A549 (cell line): Measurements from ENCODE around the gene GATAD1. TPM values are rescaled to one million over a fixed set of nuclear protein-coding genes. Genes with fewer than 3 reads are reported as not detected.

Experiments used
- ATAC-seq, 2 experiments: fragments of 200-7000 bp in 1 of 2; fragments of >200 bp in 1 of 2; cut with Nextera tagmentation in 1 of 2; cut with Tn5 transposase in 1 of 2; 3 replicates each; pipeline versions ENCODE4 v1.8.0 to v1.9.1; 2018 to 2020; ENCODE audit warnings: mild to moderate bottlenecking in 1 of 2, moderate library complexity in 1 of 2
- CTCF ChIA-PET: fragments of 300-600 bp; sonication (Branson Sonifier 250); formaldehyde crosslinking; extraction: SDS; loops from one replicate; lab custom pipeline; 2021; ENCODE audit warnings: antibody characterized with exemption, inconsistent platforms; lab: Yijun Ruan, JAX
- POLR2A ChIA-PET: fragments of 350-600 bp; formaldehyde crosslinking; extraction: SDS; loops from one replicate; lab custom pipeline; 2021; ENCODE audit warnings: antibody characterized with exemption, inconsistent platforms; lab: Yijun Ruan, JAX
- DNase-seq, 2 experiments: peaks; one replicate each; pipeline versions ENCODE4 v3.0.0 to v3.0.0-alpha.2; 2011 to 2016; ENCODE audit warnings: low read depth in 1 of 2, low spot score in 1 of 2
- FAIRE-seq: peaks from 2 replicates; lab custom pipeline; 2011; peaks lifted over from hg19 to GRCh38; lab: Jason Lieb, UNC
- H3K27ac ChIP-seq, 2 experiments: fragments of >200 bp; sonication (Bioruptor Twin); formaldehyde crosslinking; 3 replicates each; pipeline ENCODE4 v1.5.1; 2016 to 2017
- H3K4me1 ChIP-seq: fragments of >200 bp; sonication (Bioruptor Twin); formaldehyde crosslinking; 3 replicates; pipeline ENCODE4 v1.6.1; 2016
- H3K4me2 ChIP-seq: fragments of >200 bp; sonication (Bioruptor Twin); formaldehyde crosslinking; 3 replicates; pipeline ENCODE4 v1.6.1; 2016
- H3K4me3 ChIP-seq: fragments of >200 bp; sonication (Bioruptor Twin); formaldehyde crosslinking; 3 replicates; pipeline ENCODE4 v1.5.1; 2016
- H3K9me3 ChIP-seq: fragments of >200 bp; sonication (Bioruptor Twin); formaldehyde crosslinking; 3 replicates; pipeline ENCODE4 v1.6.1; 2016
- FOXS1 ChIP-seq: fragments of 250-450 bp; sonication (Bioruptor Pico); IDR thresholded peaks from 2 replicates; pipeline ENCODE4 v1.5.0; 2020; ENCODE audit warnings: mild to moderate bottlenecking, moderate library complexity
- HEYL ChIP-seq: fragments of 250-450 bp; sonication (Bioruptor Pico); IDR thresholded peaks from 2 replicates; pipeline ENCODE4 v1.8.0; 2021; ENCODE audit warnings: mild to moderate bottlenecking, moderate library complexity
- HOXB13 ChIP-seq: fragments of 250-450 bp; sonication (Bioruptor Pico); IDR thresholded peaks from 2 replicates; pipeline ENCODE4 v1.5.0; 2020; ENCODE audit warnings: low read depth, mild to moderate bottlenecking, moderate library complexity
- HOXB5 ChIP-seq: fragments of 250-450 bp; sonication (Bioruptor Pico); IDR thresholded peaks from 2 replicates; pipeline ENCODE4 v1.5.0; 2020; ENCODE audit warnings: mild to moderate bottlenecking, moderate library complexity
- JUNB ChIP-seq: fragments of >200 bp; sonication (Bioruptor Twin); formaldehyde crosslinking; IDR thresholded peaks from 2 replicates; pipeline ENCODE4 v1.6.1; 2016
- KDM1A ChIP-seq: fragments of 200-600 bp; sonication (generic); IDR thresholded peaks from 2 replicates; pipeline ENCODE4 v1.6.1; 2016; ENCODE audit warnings: low read depth, mild to moderate bottlenecking
- KDM5A ChIP-seq: fragments of 200-600 bp; sonication (generic); IDR thresholded peaks from 2 replicates; pipeline ENCODE4 v1.6.1; 2016; ENCODE audit warnings: antibody characterized with exemption, mild to moderate bottlenecking
- MYC ChIP-seq: IDR thresholded peaks from 2 replicates; pipeline ENCODE4 v1.6.1; 2012; ENCODE audit warnings: mild to moderate bottlenecking, inconsistent platforms, low read length, improper control_type of control experiment, borderline replicate concordance
- NFE2L2 ChIP-seq: fragments of 150-350 bp; conservative IDR thresholded peaks from 2 replicates; pipeline ENCODE4 v1.6.1; 2014; ENCODE audit warnings: low read length
- NR3C1 ChIP-seq: fragments of >200 bp; sonication (Bioruptor Twin); formaldehyde crosslinking; IDR thresholded peaks from 3 replicates; pipeline ENCODE4 v1.6.1; 2017
- PHF8 ChIP-seq: fragments of 200-600 bp; sonication (generic); IDR thresholded peaks from 2 replicates; pipeline ENCODE4 v1.6.1; 2016; ENCODE audit warnings: low read depth, mild to moderate bottlenecking, antibody characterized with exemption, moderate library complexity, borderline replicate concordance
- POLR2A ChIP-seq: IDR thresholded peaks from 2 replicates; pipeline ENCODE4 v1.6.1; 2012; ENCODE audit warnings: mild to moderate bottlenecking, low read length
- RAD21 ChIP-seq, 2 experiments: fragments of >200 bp in 1 of 2; sonication (Bioruptor Twin) in 1 of 2; formaldehyde crosslinking in 1 of 2; IDR thresholded peaks in 1 of 2; conservative IDR thresholded peaks in 1 of 2; 2 replicates in 1 of 2; 3 replicates in 1 of 2; pipeline ENCODE4 v1.6.1; 2012 to 2018; ENCODE audit warnings: inconsistent platforms in 1 of 2
- RFX5 ChIP-seq: fragments of 450-650 bp; IDR thresholded peaks from 2 replicates; pipeline ENCODE4 v1.7.1; 2014; ENCODE audit warnings: antibody characterized with exemption, mild to moderate bottlenecking, moderate library complexity
- ZFP36 ChIP-seq: fragments of 450-650 bp; IDR thresholded peaks from 2 replicates; pipeline ENCODE4 v1.6.1; 2014; ENCODE audit warnings: borderline replicate concordance; ENCODE audit not compliant: partially characterized antibody
- WGBS: methylation state at CpG from one replicate; pipeline ENCODE4 v1.1.6; 2017; ENCODE audit errors: missing lambda C conversion rate; 5-methylcytosine and 5-hydroxymethylcytosine counted together
- polyA plus RNA-seq, 4 experiments: library from polyadenylated mRNA; depleted of rRNA in 3 of 4; stranded (reverse); fragments of >200 nt; fragmentation: RNase III in 1 of 4; extraction: RNeasy Plus Mini Kit Qiagen cat#74134 plus additional on column Dnase treatment in 1 of 4; gene quantifications; 2 replicates in 3 of 4; 3 replicates in 1 of 4; pipeline ENCODE4 v1.2.3, GENCODE V29; 2011 to 2017
- TF ChIP-seq, protein P1 (sequence below): fragments of 150-350 bp; IDR thresholded peaks from 2 replicates; pipeline ENCODE4 v1.6.1; 2014; ENCODE audit warnings: low read depth, mild to moderate bottlenecking, low read length
- TF ChIP-seq, protein P2 (sequence below): fragments of 450-650 bp; IDR thresholded peaks from 2 replicates; pipeline ENCODE4 v1.6.1; 2014; ENCODE audit warnings: antibody characterized with exemption
- TF ChIP-seq, protein P3 (sequence below): IDR thresholded peaks from 2 replicates; pipeline ENCODE4 v1.6.1; 2012
- TF ChIP-seq, protein P4 (sequence below): fragments of >200 bp; sonication (Bioruptor Twin); formaldehyde crosslinking; IDR thresholded peaks from 3 replicates; pipeline ENCODE4 v1.5.1; 2016
- TF ChIP-seq, protein P5 (sequence below): IDR thresholded peaks from 2 replicates; pipeline ENCODE4 v1.6.1; 2012

The GATAD1 gene
- polyA plus RNA-seq, 2 of the 4 experiments (the other 2 are of a cell fraction), result 20.8 to 35.7 TPM

DNA sequence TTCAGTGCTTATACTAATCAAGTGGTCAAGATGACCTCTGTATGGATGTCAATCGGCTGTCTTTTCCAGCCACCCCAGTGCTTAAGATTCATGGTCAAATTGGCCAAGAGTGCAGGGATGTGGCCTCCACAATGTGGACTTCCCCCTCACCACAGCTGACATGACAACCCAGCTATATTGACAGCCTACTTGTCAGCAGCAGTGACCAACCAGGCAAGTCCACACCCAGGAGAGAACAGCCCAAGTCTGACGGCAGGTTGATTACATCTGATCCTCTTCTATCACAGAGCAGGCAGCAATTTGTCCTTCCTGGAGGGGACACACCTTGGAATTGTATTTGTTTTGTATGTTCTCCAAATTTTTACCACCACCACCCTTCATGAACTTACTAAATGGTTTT is 38.7 kb downstream of the GATAD1 start (continued):
- TF ChIP-seq, protein P1, sequence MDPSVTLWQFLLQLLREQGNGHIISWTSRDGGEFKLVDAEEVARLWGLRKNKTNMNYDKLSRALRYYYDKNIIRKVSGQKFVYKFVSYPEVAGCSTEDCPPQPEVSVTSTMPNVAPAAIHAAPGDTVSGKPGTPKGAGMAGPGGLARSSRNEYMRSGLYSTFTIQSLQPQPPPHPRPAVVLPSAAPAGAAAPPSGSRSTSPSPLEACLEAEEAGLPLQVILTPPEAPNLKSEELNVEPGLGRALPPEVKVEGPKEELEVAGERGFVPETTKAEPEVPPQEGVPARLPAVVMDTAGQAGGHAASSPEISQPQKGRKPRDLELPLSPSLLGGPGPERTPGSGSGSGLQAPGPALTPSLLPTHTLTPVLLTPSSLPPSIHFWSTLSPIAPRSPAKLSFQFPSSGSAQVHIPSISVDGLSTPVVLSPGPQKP, result no peak
- TF ChIP-seq, protein P2, sequence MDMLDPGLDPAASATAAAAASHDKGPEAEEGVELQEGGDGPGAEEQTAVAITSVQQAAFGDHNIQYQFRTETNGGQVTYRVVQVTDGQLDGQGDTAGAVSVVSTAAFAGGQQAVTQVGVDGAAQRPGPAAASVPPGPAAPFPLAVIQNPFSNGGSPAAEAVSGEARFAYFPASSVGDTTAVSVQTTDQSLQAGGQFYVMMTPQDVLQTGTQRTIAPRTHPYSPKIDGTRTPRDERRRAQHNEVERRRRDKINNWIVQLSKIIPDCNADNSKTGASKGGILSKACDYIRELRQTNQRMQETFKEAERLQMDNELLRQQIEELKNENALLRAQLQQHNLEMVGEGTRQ, result no peak
- TF ChIP-seq ZFP36, result no peak
- TF ChIP-seq MYC, result no peak
- TF ChIP-seq HOXB5 (CRISPR knock-in tag), result no peak
- TF ChIP-seq POLR2A, result no peak
- TF ChIP-seq, protein P3, sequence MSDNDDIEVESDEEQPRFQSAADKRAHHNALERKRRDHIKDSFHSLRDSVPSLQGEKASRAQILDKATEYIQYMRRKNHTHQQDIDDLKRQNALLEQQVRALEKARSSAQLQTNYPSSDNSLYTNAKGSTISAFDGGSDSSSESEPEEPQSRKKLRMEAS, result no peak
- TF ChIP-seq KDM5A, result no peak

DNA sequence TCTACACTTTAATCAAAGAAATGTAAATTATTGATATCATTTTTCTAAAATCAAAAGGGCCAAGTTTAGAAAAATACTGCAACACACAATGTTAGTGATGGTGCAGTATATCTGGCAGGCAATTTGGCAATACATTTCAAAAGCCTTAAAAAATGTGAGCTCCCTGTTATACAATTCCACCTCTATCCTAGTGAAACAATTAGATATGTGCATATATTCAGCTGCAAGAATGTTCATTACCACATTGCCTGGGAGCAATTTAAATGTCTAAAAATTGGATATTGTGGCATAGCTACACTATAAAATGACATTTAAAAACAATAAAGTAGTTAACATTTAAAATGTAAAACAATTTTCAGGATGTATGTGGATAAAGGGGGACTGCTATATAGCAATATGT is 40.5 kb downstream of the GATAD1 start:
- CTCF ChIA-PET, result no interaction called here
- FAIRE-seq, result no peak
- H3K4me3 ChIP-seq, result no peak overlapping the region

DNA sequence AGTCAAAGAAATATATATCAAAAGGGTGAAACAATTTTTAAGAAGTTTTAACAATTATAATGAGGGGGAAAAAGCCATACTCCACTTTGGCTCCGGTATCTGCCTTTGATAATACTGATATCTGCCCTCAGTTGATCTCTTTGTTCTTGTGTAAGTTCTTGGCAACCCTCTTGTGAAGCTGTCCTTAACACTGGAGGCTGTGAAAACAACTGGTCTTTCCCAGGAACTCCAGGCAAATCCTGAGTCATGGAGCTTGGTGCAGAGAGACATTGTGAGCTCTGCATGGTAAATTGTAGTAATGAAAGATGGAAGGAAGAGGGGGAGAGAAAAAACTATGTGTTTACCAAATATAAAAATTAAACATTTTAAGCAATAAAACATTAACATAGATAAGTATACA is 42.4 kb downstream of the GATAD1 start:
- POLR2A ChIA-PET, result no interaction called here
- no peak for TF ChIP-seq JUNB
- TF ChIP-seq, protein P4, sequence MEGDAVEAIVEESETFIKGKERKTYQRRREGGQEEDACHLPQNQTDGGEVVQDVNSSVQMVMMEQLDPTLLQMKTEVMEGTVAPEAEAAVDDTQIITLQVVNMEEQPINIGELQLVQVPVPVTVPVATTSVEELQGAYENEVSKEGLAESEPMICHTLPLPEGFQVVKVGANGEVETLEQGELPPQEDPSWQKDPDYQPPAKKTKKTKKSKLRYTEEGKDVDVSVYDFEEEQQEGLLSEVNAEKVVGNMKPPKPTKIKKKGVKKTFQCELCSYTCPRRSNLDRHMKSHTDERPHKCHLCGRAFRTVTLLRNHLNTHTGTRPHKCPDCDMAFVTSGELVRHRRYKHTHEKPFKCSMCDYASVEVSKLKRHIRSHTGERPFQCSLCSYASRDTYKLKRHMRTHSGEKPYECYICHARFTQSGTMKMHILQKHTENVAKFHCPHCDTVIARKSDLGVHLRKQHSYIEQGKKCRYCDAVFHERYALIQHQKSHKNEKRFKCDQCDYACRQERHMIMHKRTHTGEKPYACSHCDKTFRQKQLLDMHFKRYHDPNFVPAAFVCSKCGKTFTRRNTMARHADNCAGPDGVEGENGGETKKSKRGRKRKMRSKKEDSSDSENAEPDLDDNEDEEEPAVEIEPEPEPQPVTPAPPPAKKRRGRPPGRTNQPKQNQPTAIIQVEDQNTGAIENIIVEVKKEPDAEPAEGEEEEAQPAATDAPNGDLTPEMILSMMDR, result no peak
- no peak for TF ChIP-seq PHF8
- no peak for TF ChIP-seq FOXS1 (CRISPR knock-in tag)
- no peak for TF ChIP-seq HOXB5 (CRISPR knock-in tag)
- TF ChIP-seq POLR2A, result no peak
- TF ChIP-seq RAD21 (conservative IDR thresholded peaks at IDR 0.05 in 1 of 2, IDR thresholded peaks at IDR 0.05 in 1 of 2), result no peak
- TF ChIP-seq, protein P5, sequence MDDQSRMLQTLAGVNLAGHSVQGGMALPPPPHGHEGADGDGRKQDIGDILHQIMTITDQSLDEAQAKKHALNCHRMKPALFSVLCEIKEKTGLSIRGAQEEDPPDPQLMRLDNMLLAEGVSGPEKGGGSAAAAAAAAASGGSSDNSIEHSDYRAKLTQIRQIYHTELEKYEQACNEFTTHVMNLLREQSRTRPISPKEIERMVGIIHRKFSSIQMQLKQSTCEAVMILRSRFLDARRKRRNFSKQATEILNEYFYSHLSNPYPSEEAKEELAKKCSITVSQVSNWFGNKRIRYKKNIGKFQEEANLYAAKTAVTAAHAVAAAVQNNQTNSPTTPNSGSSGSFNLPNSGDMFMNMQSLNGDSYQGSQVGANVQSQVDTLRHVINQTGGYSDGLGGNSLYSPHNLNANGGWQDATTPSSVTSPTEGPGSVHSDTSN, result no peak
- no peak for TF ChIP-seq HOXB13 (CRISPR knock-in tag)
- no peak for TF ChIP-seq RFX5
- no peak for TF ChIP-seq KDM1A
- TF ChIP-seq NFE2L2, result no peak
- TF ChIP-seq, all 56 proteins: peak for 0

More for the DNA sequence above, 40.5 kb downstream of the GATAD1 start:
- POLR2A ChIA-PET, result no interaction called here
- TF ChIP-seq NR3C1 (no peak), HEYL (CRISPR knock-in tag) (no peak), RFX5 (no peak)
- TF ChIP-seq, all 56 proteins: peak for 0
- Histone ChIP-seq H3K9me3 (no peaks in the 10 kb centered on the region), H3K4me2 (no peak overlapping the region), H3K27ac (no peak overlapping the region), H3K4me1 (no peaks in the 10 kb centered on the region)
- DNase-seq, result no peak
- no peak for ATAC-seq

More for the DNA sequence above, 42.4 kb downstream of the GATAD1 start:
- DNase-seq (no peak), FAIRE-seq (no peak), ATAC-seq (no peak)
- Histone ChIP-seq H3K9me3 (no peaks in the 10 kb centered on the region), H3K4me3 (no peak overlapping the region), H3K4me2 (no peak overlapping the region), H3K4me1 (no peaks in the 10 kb centered on the region), H3K27ac (no peak overlapping the region)
- CTCF ChIA-PET, result interaction anchor here (1.5 kb wide), 1 partner anchor 28 kb away, joined by 7 read pairs; no protein-coding TSS in a partner anchor
- WGBS, result 93% methylated on average over 1 of the region's 1 CpG
